GM12874 (cell line): ENCODE measurements around the gene PRR5.

ENCODE experiments used
- CTCF ChIP-seq: IDR thresholded peaks from 2 replicates; pipeline ENCODE4 v1.5.1; 2011; ENCODE audit warnings: low read depth, mild to moderate bottlenecking, control low read depth, low read length, moderate library complexity; ENCODE audit not compliant: insufficient read depth

The PRR5 gene

DNA sequence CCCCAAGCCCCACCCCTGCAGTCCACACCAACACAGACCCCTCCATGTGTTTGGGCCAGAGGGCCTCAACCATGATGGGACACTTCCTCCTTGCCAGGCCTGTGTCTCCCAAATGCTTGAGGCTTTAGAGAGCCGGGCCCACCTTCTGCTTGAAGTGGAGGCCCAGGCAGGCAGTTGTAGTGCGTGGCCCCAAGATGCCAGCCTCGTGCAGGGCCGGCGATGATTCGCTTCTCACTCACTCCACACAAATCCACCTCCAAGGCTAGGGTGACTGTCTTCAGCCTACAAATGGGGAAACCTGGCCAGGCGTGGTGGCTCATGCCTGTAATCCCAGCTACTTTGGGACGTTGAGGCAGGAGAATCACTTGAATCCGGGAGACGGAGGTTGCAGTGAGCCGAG, 5.7 kb downstream of the PRR5 start:
- TF ChIP-seq CTCF: no peak

- no peak for TF ChIP-seq CTCF
Measured at GRCh38 chr22:44709881-44710392, 7.9 kb downstream of the PRR5 start.

DNA sequence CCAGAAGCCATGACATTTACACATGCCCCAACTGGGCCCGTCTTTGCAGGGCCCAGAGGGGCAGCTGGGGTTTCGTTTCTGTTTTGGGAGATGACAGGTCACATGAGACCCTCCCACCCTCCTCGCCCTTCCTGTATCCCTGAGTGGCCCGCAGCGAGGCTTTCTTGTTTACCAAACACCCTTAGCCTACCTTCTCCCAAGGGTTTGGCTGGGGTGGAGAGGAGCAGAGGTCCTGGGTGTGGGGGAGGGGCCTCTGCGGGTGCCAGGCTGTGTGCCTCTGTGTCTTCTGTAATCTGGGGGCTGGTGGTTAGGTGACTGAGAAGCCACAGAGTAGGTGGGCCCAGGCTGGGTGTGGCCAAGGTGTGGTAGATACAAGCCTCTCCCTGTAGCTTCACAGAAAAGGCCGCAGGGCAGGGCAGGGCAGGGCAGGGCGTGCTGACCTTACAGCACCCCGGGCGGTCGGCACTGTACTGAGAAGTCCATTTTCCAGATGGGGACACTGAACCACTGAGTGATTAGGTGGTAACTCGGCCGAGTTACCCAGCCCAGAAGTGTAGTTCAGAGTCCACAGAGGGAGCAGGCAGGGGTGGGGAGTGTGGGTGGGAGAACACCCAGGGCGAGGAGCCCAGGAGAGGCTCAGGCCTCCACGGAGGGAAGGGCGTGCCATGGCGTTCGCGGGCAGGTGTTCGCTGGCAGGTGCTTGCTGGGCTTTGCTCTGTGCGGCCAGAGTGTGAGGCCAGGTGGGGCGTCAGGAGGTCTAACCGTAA, 8.7 kb downstream of the PRR5 start:
- no peak for TF ChIP-seq CTCF

DNA sequence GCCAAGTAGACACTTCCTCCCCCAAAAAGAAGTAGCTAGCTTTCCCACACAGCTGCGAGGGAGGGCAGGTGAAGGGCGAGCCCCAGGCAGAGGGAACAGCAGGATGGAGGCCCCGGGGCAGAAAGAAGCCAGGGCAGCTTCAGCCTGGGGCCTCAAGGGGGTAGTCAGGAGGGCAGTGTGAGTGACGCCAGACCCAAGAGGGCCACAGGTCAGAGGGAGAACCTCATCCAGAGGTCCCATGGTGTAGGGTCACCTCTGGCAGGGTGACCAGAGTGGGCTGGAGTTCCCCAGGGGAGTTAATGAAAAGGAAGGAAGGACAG, 9.2 kb downstream of the PRR5 start:
- TF ChIP-seq CTCF: no peak

GRCh38 chr22:44711690-44712555, 9.9 kb downstream of the PRR5 start:
- TF ChIP-seq CTCF: no peak

DNA sequence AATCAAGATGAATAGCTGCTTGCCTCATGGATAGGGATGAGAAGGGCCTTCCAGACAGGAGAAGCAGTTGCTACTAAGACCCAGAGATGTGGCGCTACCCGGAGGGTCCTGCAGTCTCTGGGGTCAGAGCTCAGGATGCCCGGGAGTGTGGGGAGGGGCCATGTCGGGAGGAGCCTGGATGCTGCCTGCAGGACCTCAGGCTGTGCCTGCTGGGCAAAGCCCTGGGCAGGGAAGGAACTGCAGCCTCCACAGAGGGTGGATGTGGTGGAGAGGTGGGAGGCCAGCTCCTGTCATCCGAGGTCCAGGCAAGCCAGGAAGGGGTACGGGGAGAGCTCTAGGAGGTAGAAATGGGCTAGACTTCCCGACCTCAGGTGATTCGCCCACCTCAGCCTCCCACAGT, 11.0 kb downstream of the PRR5 start:
- no peak for TF ChIP-seq CTCF

GRCh38 chr22:44714703-44715350, 12.8 kb downstream of the PRR5 start:
- TF ChIP-seq CTCF: no peak
